ENCODE results near the gene ADGRL3.
A peak's percentile ranks its signal among the peaks of the same experiment; 100 is the strongest.

ADGRL3 gene

GRCh38 chr4:61200187-61200915 is at the start of gene ADGRL3:
Gene ADGRL3 (plus strand): TSS chr4:61200326.
- peak within 1 kb of the TSS; percentile 20; the same call in 1 of the 2 replicates for H3K4me3 ChIP-seq (ENCODE audit: low read depth, low read length)

GRCh38 chr4:61152433-61152832 is 47.7 kb upstream of the ADGRL3 start:
- no peak overlapping the region for H3K4me3 ChIP-seq (ENCODE audit: low read depth, low read length)
- TF ChIP-seq CTCF (IDR thresholded peaks at IDR 0.05; ENCODE audit: low read depth, low read length), result no peak

More at GRCh38 chr4:61200187-61200915, at the start of gene ADGRL3:
- no peak for TF ChIP-seq CTCF (IDR thresholded peaks at IDR 0.05; ENCODE audit: low read depth, low read length)

- TF ChIP-seq CTCF (IDR thresholded peaks at IDR 0.05; ENCODE audit: low read depth, low read length), result no peak
- no peak overlapping the region for H3K4me3 ChIP-seq (ENCODE audit: low read depth, low read length)
Measured at GRCh38 chr4:61160478-61160877, 39.6 kb upstream of the ADGRL3 start.

- no peak for TF ChIP-seq CTCF (IDR thresholded peaks at IDR 0.05; ENCODE audit: low read depth, low read length)
- no peak overlapping the region for H3K4me3 ChIP-seq (ENCODE audit: low read depth, low read length)
Measured at GRCh38 chr4:61162116-61162515, 38.0 kb upstream of the ADGRL3 start.

- TF ChIP-seq CTCF (IDR thresholded peaks at IDR 0.05; ENCODE audit: low read depth, low read length), result no peak
- H3K4me3 ChIP-seq (ENCODE audit: low read depth, low read length), result no peak overlapping the region
Measured at GRCh38 chr4:61173799-61174198, 26.3 kb upstream of the ADGRL3 start.

- TF ChIP-seq CTCF (IDR thresholded peaks at IDR 0.05; ENCODE audit: low read depth, low read length), result no peak
- H3K4me3 ChIP-seq (ENCODE audit: low read depth, low read length), result no peak overlapping the region
Measured at GRCh38 chr4:61175495-61175894, 24.6 kb upstream of the ADGRL3 start.

- H3K4me3 ChIP-seq (ENCODE audit: low read depth, low read length), result no peak overlapping the region
- TF ChIP-seq CTCF (IDR thresholded peaks at IDR 0.05; ENCODE audit: low read depth, low read length), result no peak
Measured at GRCh38 chr4:61177367-61177766, 22.8 kb upstream of the ADGRL3 start.

Measured in WI38 (cell line).